ENCODE measurements around the gene TJP3. TPM values are rescaled to one million over a fixed set of nuclear protein-coding genes. Genes with fewer than 3 reads are reported as not detected.

The TJP3 gene
- total and polyA plus RNA-seq, 10 of the 15 experiments (the other 5 are each of a cell fraction or from before 2014, with no cell fraction given): 0.04 to 1.2 (median 0.29) TPM; not detected in 6

DNA sequence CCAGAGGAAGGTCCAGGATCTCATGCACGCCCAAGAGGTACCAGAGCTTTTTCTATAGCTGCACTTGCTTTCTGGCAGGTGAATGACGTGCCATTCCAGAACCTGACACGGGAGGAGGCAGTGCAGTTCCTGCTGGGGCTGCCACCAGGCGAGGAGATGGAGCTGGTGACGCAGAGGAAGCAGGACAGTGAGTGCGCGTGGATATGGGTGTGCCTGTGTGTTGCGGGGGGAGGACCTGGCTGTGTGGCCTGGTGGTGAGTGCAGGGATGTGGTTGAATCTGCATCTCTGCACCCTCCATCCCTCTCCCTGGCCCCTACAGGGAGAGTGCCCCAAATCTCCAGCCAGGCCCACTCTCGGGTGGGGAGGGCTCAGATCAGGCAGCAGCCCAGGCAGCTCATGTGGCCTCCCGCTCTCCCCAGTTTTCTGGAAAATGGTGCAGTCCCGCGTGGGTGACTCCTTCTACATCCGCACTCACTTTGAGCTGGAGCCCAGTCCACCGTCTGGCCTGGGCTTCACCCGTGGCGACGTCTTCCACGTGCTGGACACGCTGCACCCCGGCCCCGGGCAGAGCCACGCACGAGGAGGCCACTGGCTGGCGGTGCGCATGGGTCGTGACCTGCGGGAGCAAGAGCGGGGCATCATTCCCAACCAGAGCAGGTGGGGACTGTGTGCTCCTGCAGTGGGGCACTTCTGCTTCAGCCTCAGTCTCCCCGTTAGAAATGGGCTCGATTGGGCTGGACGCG is 30.5 kb downstream of the TJP3 start:
- Histone ChIP-seq H3K9me3 (replicated peaks; ENCODE audit: control insufficient read depth, insufficient read depth, low read length) (no peaks in the 10 kb centered on the region), H3K4me3 (no peak overlapping the region), H3K27ac (ENCODE audit: control insufficient read depth, insufficient read depth) (no peak overlapping the region), H3K4me1 (ENCODE audit: control insufficient read depth, insufficient read depth, low read length) (no peaks in the 10 kb centered on the region), H3K79me2 (ENCODE audit: control insufficient read depth, insufficient read depth, low read length) (no peaks in the 10 kb centered on the region), H4K20me1 (ENCODE audit: control insufficient read depth, insufficient read depth) (no peaks in the 10 kb centered on the region), H2AFZ (ENCODE audit: control insufficient read depth, low read depth, low read length) (no peak overlapping the region), H3K9ac (ENCODE audit: control insufficient read depth, insufficient read depth, low read length) (no peak overlapping the region), H3K36me3 (ENCODE audit: control insufficient read depth in 2 of 2, insufficient read depth in 2 of 2, low read length in 1 of 2) (no peaks in the 10 kb centered on the region), H3K4me2 (ENCODE audit: control insufficient read depth, insufficient read depth) (no peak overlapping the region), H3K27me3 (replicated peaks in 1 of 2; ENCODE audit: control insufficient read depth in 2 of 2, insufficient read depth in 2 of 2, low read length in 1 of 2) (no peaks in the 10 kb centered on the region)
- CTCF ChIA-PET: interaction anchor here (0.6 kb wide), 1 partner anchor 17 kb away, joined by 3 read pairs; no protein-coding TSS in a partner anchor
- no peak for ATAC-seq
- intact Hi-C loops (cut with micrococcal nuclease; ENCODE audit: unreplicated experiment): no loop called here
- in situ Hi-C loops (cut with MboI): no loop called here
- FAIRE-seq: no peak
- RAD21 ChIA-PET (ENCODE audit: unreplicated experiment): no interaction called here
- BruUV-seq (replicated peaks): no TSS peak
- SMC1A ChIA-PET (ENCODE audit: uncharacterized antibody, unreplicated experiment): interaction anchor here (0.6 kb wide), 1 partner anchor 24 kb away, joined by 3 read pairs; the partner anchor contains the start of gene MRPL54
- WGBS (ENCODE audit: insufficient coverage, insufficient replicate concordance, low lambda C conversion rate, missing lambda C conversion rate): 58% methylated on average over 32 of the region's 32 CpGs
- POLR2A ChIA-PET: no interaction called here
- no peak for DNase-seq (ENCODE audit: low read depth, low spot score)
- no peak for TF ChIP-seq SMC3 (IDR thresholded peaks at IDR 0.05; ENCODE audit: borderline replicate concordance, low read length)
- TF ChIP-seq HDAC2 (IDR thresholded peaks at IDR 0.05): no peak
- no peak for TF ChIP-seq POLR2AphosphoS5 (IDR thresholded peaks at IDR 0.05; ENCODE audit: low read length)
- TF ChIP-seq, protein P1, sequence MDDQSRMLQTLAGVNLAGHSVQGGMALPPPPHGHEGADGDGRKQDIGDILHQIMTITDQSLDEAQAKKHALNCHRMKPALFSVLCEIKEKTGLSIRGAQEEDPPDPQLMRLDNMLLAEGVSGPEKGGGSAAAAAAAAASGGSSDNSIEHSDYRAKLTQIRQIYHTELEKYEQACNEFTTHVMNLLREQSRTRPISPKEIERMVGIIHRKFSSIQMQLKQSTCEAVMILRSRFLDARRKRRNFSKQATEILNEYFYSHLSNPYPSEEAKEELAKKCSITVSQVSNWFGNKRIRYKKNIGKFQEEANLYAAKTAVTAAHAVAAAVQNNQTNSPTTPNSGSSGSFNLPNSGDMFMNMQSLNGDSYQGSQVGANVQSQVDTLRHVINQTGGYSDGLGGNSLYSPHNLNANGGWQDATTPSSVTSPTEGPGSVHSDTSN (IDR thresholded peaks at IDR 0.05; ENCODE audit: insufficient replicate concordance, low read depth, low read length): no peak
- TF ChIP-seq, protein P2, sequence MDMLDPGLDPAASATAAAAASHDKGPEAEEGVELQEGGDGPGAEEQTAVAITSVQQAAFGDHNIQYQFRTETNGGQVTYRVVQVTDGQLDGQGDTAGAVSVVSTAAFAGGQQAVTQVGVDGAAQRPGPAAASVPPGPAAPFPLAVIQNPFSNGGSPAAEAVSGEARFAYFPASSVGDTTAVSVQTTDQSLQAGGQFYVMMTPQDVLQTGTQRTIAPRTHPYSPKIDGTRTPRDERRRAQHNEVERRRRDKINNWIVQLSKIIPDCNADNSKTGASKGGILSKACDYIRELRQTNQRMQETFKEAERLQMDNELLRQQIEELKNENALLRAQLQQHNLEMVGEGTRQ (IDR thresholded peaks at IDR 0.05; ENCODE audit: borderline replicate concordance, low read depth, low read length): no peak
- no peak for TF ChIP-seq RUNX3 (IDR thresholded peaks at IDR 0.05; ENCODE audit: low read length)
- no peak for TF ChIP-seq BMI1 (IDR thresholded peaks at IDR 0.05; ENCODE audit: borderline replicate concordance)
- no peak for TF ChIP-seq SUZ12 (IDR thresholded peaks at IDR 0.05; ENCODE audit: unreplicated experiment)
- TF ChIP-seq MEF2A (IDR thresholded peaks at IDR 0.05; ENCODE audit: insufficient read depth, low read depth, low read length): no peak
- TF ChIP-seq, protein P3, sequence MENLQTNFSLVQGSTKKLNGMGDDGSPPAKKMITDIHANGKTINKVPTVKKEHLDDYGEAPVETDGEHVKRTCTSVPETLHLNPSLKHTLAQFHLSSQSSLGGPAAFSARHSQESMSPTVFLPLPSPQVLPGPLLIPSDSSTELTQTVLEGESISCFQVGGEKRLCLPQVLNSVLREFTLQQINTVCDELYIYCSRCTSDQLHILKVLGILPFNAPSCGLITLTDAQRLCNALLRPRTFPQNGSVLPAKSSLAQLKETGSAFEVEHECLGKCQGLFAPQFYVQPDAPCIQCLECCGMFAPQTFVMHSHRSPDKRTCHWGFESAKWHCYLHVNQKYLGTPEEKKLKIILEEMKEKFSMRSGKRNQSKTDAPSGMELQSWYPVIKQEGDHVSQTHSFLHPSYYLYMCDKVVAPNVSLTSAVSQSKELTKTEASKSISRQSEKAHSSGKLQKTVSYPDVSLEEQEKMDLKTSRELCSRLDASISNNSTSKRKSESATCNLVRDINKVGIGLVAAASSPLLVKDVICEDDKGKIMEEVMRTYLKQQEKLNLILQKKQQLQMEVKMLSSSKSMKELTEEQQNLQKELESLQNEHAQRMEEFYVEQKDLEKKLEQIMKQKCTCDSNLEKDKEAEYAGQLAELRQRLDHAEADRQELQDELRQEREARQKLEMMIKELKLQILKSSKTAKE (IDR thresholded peaks at IDR 0.05; ENCODE audit: low read depth, poor library complexity, severe bottlenecking): no peak
- no peak for TF ChIP-seq FOXK2 (IDR thresholded peaks at IDR 0.05)
- TF ChIP-seq RAD51 (IDR thresholded peaks at IDR 0.05): no peak
- no peak for TF ChIP-seq GABPA (IDR thresholded peaks at IDR 0.05; ENCODE audit: low read depth)
- TF ChIP-seq TCF7 (IDR thresholded peaks at IDR 0.05; ENCODE audit: borderline replicate concordance): no peak
- TF ChIP-seq NR2F1 (conservative IDR thresholded peaks at IDR 0.05): no peak
- TF ChIP-seq LARP7 (IDR thresholded peaks at IDR 0.05): no peak
- TF ChIP-seq NFYB (IDR thresholded peaks at IDR 0.05; ENCODE audit: insufficient read depth, low read depth, low read length): no peak
- no peak for TF ChIP-seq RELA (IDR thresholded peaks at IDR 0.05; ENCODE audit: borderline replicate concordance, partially characterized antibody)

Measured in GM12878 (cell line).